HepG2 (cell line): ENCODE measurements around the gene BTG2.

Source experiments
- CTCF ChIP-seq: sonication (generic); formaldehyde crosslinking; IDR thresholded peaks from 2 replicates; pipeline ENCODE4 v1.5.0; 2020; ENCODE audit warnings: mild to moderate bottlenecking, missing genetic modification reagents, moderate library complexity
- EP300 ChIP-seq, 3 experiments: sonication (generic) in 1 of 3; formaldehyde crosslinking in 1 of 3; IDR thresholded peaks; 2 replicates each; pipeline versions ENCODE4 v1.5.1 to v1.6.1; 2011 to 2020; ENCODE audit warnings: low read depth in 2 of 3, low read length in 2 of 3, borderline replicate concordance in 1 of 3, improper control_type of control experiment in 1 of 3, mild to moderate bottlenecking in 1 of 3, missing genetic modification reagents in 1 of 3, moderate library complexity in 1 of 3
- FOXO4 ChIP-seq: sonication (generic); formaldehyde crosslinking; conservative IDR thresholded peaks from 2 replicates; pipeline ENCODE4 v1.8.1; 2023; ENCODE audit warnings: missing genetic modification reagents
- MATR3 ChIP-seq: sonication (generic); formaldehyde crosslinking; IDR thresholded peaks from 2 replicates; pipeline ENCODE4 v1.4.0; 2020; ENCODE audit warnings: missing genetic modification reagents
- MEIS2 ChIP-seq: sonication (generic); formaldehyde crosslinking; IDR thresholded peaks from 2 replicates; pipeline ENCODE4 v1.9.0; 2021; ENCODE audit warnings: mild to moderate bottlenecking, missing genetic modification reagents
- POLR2A ChIP-seq, 2 experiments: IDR thresholded peaks; 2 replicates each; pipeline ENCODE4 v1.6.1; 2011; ENCODE audit warnings: low read depth in 2 of 2, low read length in 2 of 2, mild to moderate bottlenecking in 1 of 2, moderate library complexity in 1 of 2; ENCODE audit not compliant: insufficient read depth in 1 of 2
- POLR2AphosphoS5 ChIP-seq: IDR thresholded peaks from 2 replicates; pipeline ENCODE4 v1.6.1; 2012; ENCODE audit warnings: low read depth, low read length
- REST ChIP-seq, 2 experiments: IDR thresholded peaks; 2 replicates each; pipeline ENCODE4 v1.6.1; 2011 to 2012; ENCODE audit warnings: low read length in 2 of 2, borderline replicate concordance in 1 of 2, low read depth in 1 of 2, mild to moderate bottlenecking in 1 of 2, moderate library complexity in 1 of 2
- SRSF9 ChIP-seq: fragments of 200-400 bp; formaldehyde crosslinking; IDR thresholded peaks from 2 replicates; pipeline ENCODE4 v1.6.1; 2018; ENCODE audit warnings: borderline replicate concordance, mild to moderate bottlenecking, low read depth, low read length; ENCODE audit not compliant: insufficient read depth, poor library complexity, severe bottlenecking
- TF ChIP-seq, protein P1 (sequence below): sonication (generic); formaldehyde crosslinking; IDR thresholded peaks from 2 replicates; pipeline ENCODE4 v1.4.0; 2020; ENCODE audit warnings: missing genetic modification reagents

DNA sequence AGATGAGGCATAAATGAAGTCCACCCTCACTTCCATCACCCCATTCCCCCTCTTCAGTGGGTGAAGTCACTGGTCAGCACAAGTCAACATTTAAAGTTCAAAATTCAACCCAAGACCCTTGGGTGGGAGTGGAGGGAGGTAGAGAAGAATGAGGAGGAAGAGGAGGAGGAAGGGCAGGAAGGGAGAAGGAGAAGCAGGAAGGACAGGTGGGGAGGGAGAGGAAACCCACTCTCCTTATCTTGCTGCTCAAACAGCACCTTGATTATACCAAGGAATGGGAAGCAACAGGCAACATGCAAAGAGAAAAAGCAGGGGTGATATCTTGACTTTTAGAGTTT lies 4.0 kb upstream of the BTG2 start:
- TF ChIP-seq FOXO4 (CRISPR knock-in tag), result no peak
- no peak for TF ChIP-seq EP300 (IDR thresholded peaks at IDR 0.05; ENCODE audit: low read depth in 2 of 2, low read length in 2 of 2)
- no peak for TF ChIP-seq EP300 (CRISPR knock-in tag; IDR thresholded peaks at IDR 0.05; ENCODE audit: borderline replicate concordance)
- TF ChIP-seq POLR2AphosphoS5, result no peak
- no peak for TF ChIP-seq REST (IDR thresholded peaks at IDR 0.05; ENCODE audit: borderline replicate concordance in 1 of 2, low read depth in 1 of 2, low read length in 2 of 2)
- TF ChIP-seq, protein P1, sequence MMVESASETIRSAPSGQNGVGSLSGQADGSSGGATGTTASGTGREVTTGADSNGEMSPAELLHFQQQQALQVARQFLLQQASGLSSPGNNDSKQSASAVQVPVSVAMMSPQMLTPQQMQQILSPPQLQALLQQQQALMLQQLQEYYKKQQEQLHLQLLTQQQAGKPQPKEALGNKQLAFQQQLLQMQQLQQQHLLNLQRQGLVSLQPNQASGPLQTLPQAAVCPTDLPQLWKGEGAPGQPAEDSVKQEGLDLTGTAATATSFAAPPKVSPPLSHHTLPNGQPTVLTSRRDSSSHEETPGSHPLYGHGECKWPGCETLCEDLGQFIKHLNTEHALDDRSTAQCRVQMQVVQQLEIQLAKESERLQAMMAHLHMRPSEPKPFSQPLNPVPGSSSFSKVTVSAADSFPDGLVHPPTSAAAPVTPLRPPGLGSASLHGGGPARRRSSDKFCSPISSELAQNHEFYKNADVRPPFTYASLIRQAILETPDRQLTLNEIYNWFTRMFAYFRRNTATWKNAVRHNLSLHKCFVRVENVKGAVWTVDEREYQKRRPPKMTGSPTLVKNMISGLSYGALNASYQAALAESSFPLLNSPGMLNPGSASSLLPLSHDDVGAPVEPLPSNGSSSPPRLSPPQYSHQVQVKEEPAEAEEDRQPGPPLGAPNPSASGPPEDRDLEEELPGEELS, result no peak
- TF ChIP-seq MEIS2 (CRISPR knock-in tag), result no peak
- no peak for TF ChIP-seq CTCF (CRISPR knock-in tag)
- TF ChIP-seq SRSF9, result no peak
- TF ChIP-seq MATR3 (CRISPR knock-in tag), result no peak
- TF ChIP-seq POLR2A (IDR thresholded peaks at IDR 0.05; ENCODE audit: insufficient read depth in 1 of 2, low read depth in 2 of 2, low read length in 2 of 2), result no peak
